Calu3 (cell line): Measurements from ENCODE around the gene ATL2. TPM values are rescaled to one million over a fixed set of nuclear protein-coding genes. Genes with fewer than 3 reads are reported as not detected.

ENCODE experiments used
- Bru-seq: library from RNA; stranded (reverse); fragments of 400-500 nt; gene quantifications from one replicate; lab custom pipeline; 2021; lab: Mats Ljungman, UMichigan
- BruChase-seq, 2 experiments: library from RNA; stranded (reverse); fragments of 400-500 nt; gene quantifications; one replicate each; lab custom pipeline; 2021; lab: Mats Ljungman, UMichigan
- BruUV-seq: library from RNA; stranded (reverse); fragments of 400-500 nt; replicated peaks from 2 replicates; lab custom pipeline; 2021; lab: Mats Ljungman, UMichigan
- CTCF ChIA-PET: fragments of 300-600 bp; sonication (Branson Sonifier 250); formaldehyde crosslinking; loops from one replicate; lab custom pipeline; 2022; ENCODE audit warnings: antibody characterized with exemption; lab: Charles Lee
- DNase-seq: peaks from one replicate; pipeline ENCODE4 v3.0.0; 2022
- H3K27ac Mint-ChIP-seq: one replicate; pipeline ENCODE4 v1.8.0; 2022; ENCODE audit warnings: mixed read lengths; ENCODE audit not compliant: unreplicated experiment
- H3K27me3 Mint-ChIP-seq: one replicate; pipeline ENCODE4 v1.8.0; 2022; ENCODE audit warnings: mixed read lengths; ENCODE audit not compliant: unreplicated experiment
- H3K36me3 Mint-ChIP-seq: one replicate; pipeline ENCODE4 v1.8.0; 2022; ENCODE audit warnings: mild to moderate bottlenecking, moderate library complexity, mixed read lengths; ENCODE audit not compliant: insufficient read depth, unreplicated experiment
- H3K4me1 Mint-ChIP-seq: one replicate; pipeline ENCODE4 v1.8.0; 2022; ENCODE audit warnings: mild to moderate bottlenecking, low read depth, mixed read lengths; ENCODE audit not compliant: unreplicated experiment
- H3K4me3 Mint-ChIP-seq: one replicate; pipeline ENCODE4 v1.8.0; 2022; ENCODE audit warnings: mild to moderate bottlenecking, low read depth, moderate library complexity, mixed read lengths; ENCODE audit not compliant: unreplicated experiment
- H3K9me3 Mint-ChIP-seq: one replicate; pipeline ENCODE4 v1.8.0; 2022; ENCODE audit warnings: low read depth, mixed read lengths; ENCODE audit not compliant: unreplicated experiment
- CTCF ChIP-seq: fragments of 200-600 bp; IDR thresholded peaks from one replicate; pipeline ENCODE4 v1.8.0; 2022; ENCODE audit warnings: antibody characterized with exemption; ENCODE audit not compliant: unreplicated experiment
- intact Hi-C: fragments of 100-400 bp; cut with micrococcal nuclease; formaldehyde crosslinking; loops from one replicate; pipeline ENCODE4 v1.10.0; 2022; ENCODE audit not compliant: unreplicated experiment
- long read RNA-seq: library from polyadenylated mRNA; stranded (forward); transcript quantifications from one replicate; pipeline ENCODE4 v2.0.0, GENCODE V29; 2022
- total RNA-seq: library from RNA; stranded (reverse); gene quantifications from 2 replicates; pipeline ENCODE4 v1.2.3, GENCODE V29; 2022

ATL2 gene
- total RNA-seq (118 and 129 TPM in 2 replicates), Bru-seq, nascent RNA (percentile 97 among the genes with signal in this experiment), BruChase-seq, experiment 1, labeled RNA remaining after a 6-hour chase (percentile 92 among the genes with signal in this experiment), BruChase-seq, experiment 2, labeled RNA remaining after a 2-hour chase (percentile 96 among the genes with signal in this experiment)
- long read RNA-seq, transcript ATL2-201 (13 exons, 2,868 nt), result major isoform, 74 of 130 reads
- long read RNA-seq, partial matches to known transcripts, result 26 of 130 reads
- long read RNA-seq, other reads (novel, unspliced or antisense), result 21 of 130 reads

- TF ChIP-seq CTCF, result peak; percentile 12
- peaks cover 38% of the 10 kb centered on the region for H3K36me3 Mint-ChIP-seq
- BruUV-seq, result no TSS peak
- peaks cover 19% of the 10 kb centered on the region for H3K4me1 Mint-ChIP-seq
- no peaks in the 10 kb centered on the region for H3K9me3 Mint-ChIP-seq
- H3K27me3 Mint-ChIP-seq, result no peaks in the 10 kb centered on the region
- H3K4me3 Mint-ChIP-seq, result peak within 1 kb of the TSS; percentile 73
- intact Hi-C loops, result loop anchor here (1.0 to 5.0 kb wide), 2 partner anchors 19 to 50 kb away; no protein-coding TSS in a partner anchor
- peak within 1 kb of the TSS; percentile 85 for H3K27ac Mint-ChIP-seq
- peak; percentile 94 for DNase-seq
- CTCF ChIA-PET, result interaction anchor here (0.6 to 3.7 kb wide), 12 partner anchors 10 to 816 kb away, joined by 3 to 47 read pairs (median 4); no protein-coding TSS in a partner anchor
Measured at GRCh38 chr2:38377050-38377828, at the start of gene ATL2. Gene ATL2, minus strand, starts transcription at chr2:38377273. Its CDS starts 13 bp downstream, at chr2:38377260.

- BruUV-seq, result no TSS peak
- intact Hi-C loops, result no loop called here
- H3K4me1 Mint-ChIP-seq, result peaks cover 7% of the 10 kb centered on the region
- H3K27me3 Mint-ChIP-seq, result no peaks in the 10 kb centered on the region
- no peak for TF ChIP-seq CTCF
- H3K9me3 Mint-ChIP-seq, result peaks cover 3% of the 10 kb centered on the region
- DNase-seq, result no peak
- H3K27ac Mint-ChIP-seq, result no peak overlapping the region
- no peak overlapping the region for H3K4me3 Mint-ChIP-seq
- no peaks in the 10 kb centered on the region for H3K36me3 Mint-ChIP-seq
- CTCF ChIA-PET, result interaction anchor here (0.6 kb wide), 1 partner anchor 38 kb away, joined by 3 read pairs; no protein-coding TSS in a partner anchor
Measured at GRCh38 chr2:38423763-38424162, 46.7 kb upstream of the ATL2 start.

- H3K27me3 Mint-ChIP-seq, result no peaks in the 10 kb centered on the region
- DNase-seq, result no peak
- no TSS peak for BruUV-seq
- H3K9me3 Mint-ChIP-seq, result peaks cover 3% of the 10 kb centered on the region
- H3K27ac Mint-ChIP-seq, result no peak overlapping the region
- no peaks in the 10 kb centered on the region for H3K36me3 Mint-ChIP-seq
- peaks cover 11% of the 10 kb centered on the region for H3K4me1 Mint-ChIP-seq
- CTCF ChIA-PET, result no interaction called here
- no peak overlapping the region for H3K4me3 Mint-ChIP-seq
- no peak for TF ChIP-seq CTCF
- intact Hi-C loops, result no loop called here
Measured at GRCh38 chr2:38421274-38422056, 44.4 kb upstream of the ATL2 start.

- intact Hi-C loops, result no loop called here
- no peaks in the 10 kb centered on the region for H3K27me3 Mint-ChIP-seq
- CTCF ChIA-PET, result interaction anchor here (0.7 kb wide), 1 partner anchor 146 kb away, joined by 3 read pairs; no protein-coding TSS in a partner anchor
Measured at GRCh38 chr2:38419499-38419898, 42.4 kb upstream of the ATL2 start.

More at GRCh38 chr2:38419499-38419898, 42.4 kb upstream of the ATL2 start:
- no peak for TF ChIP-seq CTCF
- no peak for DNase-seq
- Mint-ChIP-seq H3K4me3 (no peak overlapping the region), H3K36me3 (no peaks in the 10 kb centered on the region), H3K4me1 (peaks cover 16% of the 10 kb centered on the region), H3K27ac (no peak overlapping the region), H3K9me3 (peaks cover 3% of the 10 kb centered on the region)
- BruUV-seq, result no TSS peak
